T-helper 17 cell (primary cell): Measurements from ENCODE around the gene USP40. TPM values are rescaled to one million over a fixed set of nuclear protein-coding genes. Genes with fewer than 3 reads are reported as not detected.
A peak's percentile ranks its signal among the peaks of the same experiment; 100 is the strongest.

Source experiments
- ATAC-seq: fragments of 150-1000 bp; cut with Tn5 transposase; 2 replicates; pipeline ENCODE4 v1.10.0; 2021; ENCODE audit warnings: mild to moderate bottlenecking, moderate library complexity
- DNase-seq, 3 donors: peaks; one replicate each; pipeline versions ENCODE4 v3.0.0 to v3.0.0-alpha.2; 2020 to 2021
- H3K9me3 ChIP-seq: one replicate; pipeline ENCODE4 v1.7.0; 2013; ENCODE audit warnings: low read length, mild to moderate bottlenecking; ENCODE audit not compliant: control insufficient read depth, poor library complexity, severe bottlenecking
- H3K27ac Mint-ChIP-seq: one replicate; pipeline ENCODE4 v1.8.0; 2022; ENCODE audit warnings: mild to moderate bottlenecking, moderate library complexity, mixed read lengths
- H3K27me3 Mint-ChIP-seq: one replicate; pipeline ENCODE4 v1.8.0; 2022; ENCODE audit warnings: mixed read lengths
- H3K36me3 Mint-ChIP-seq: one replicate; pipeline ENCODE4 v1.8.0; 2022; ENCODE audit warnings: low read depth, mixed read lengths
- H3K4me1 Mint-ChIP-seq: one replicate; pipeline ENCODE4 v1.8.0; 2022; ENCODE audit warnings: mild to moderate bottlenecking, mixed read lengths
- H3K4me3 Mint-ChIP-seq: one replicate; pipeline ENCODE4 v1.8.0; 2022; ENCODE audit warnings: mild to moderate bottlenecking, moderate library complexity, mixed read lengths
- total RNA-seq, 4 donors: library from RNA in 2 of 4; stranded (reverse) in 2 of 4; gene quantifications; one replicate each; pipeline ENCODE4 v1.2.3 and lab custom pipeline; 2022 to 2026

The USP40 gene
- total RNA-seq, 2 donors from 2014 or later, result 10.7 to 14.0 TPM

- no peaks in the 10 kb centered on the region for H3K9me3 ChIP-seq
- no peaks in the 10 kb centered on the region for H3K27me3 Mint-ChIP-seq
- ATAC-seq (no peak), DNase-seq (no peak)
- H3K27ac Mint-ChIP-seq, result no peak overlapping the region
- H3K4me3 Mint-ChIP-seq, result no peak overlapping the region
- no peaks in the 10 kb centered on the region for H3K4me1 Mint-ChIP-seq
- H3K36me3 Mint-ChIP-seq, result peaks cover 16% of the 10 kb centered on the region
Measured at GRCh38 chr2:233499928-233500327, 66.7 kb downstream of the USP40 start.

- ATAC-seq (no peak), DNase-seq (no peak)
- Mint-ChIP-seq H3K27me3 (no peaks in the 10 kb centered on the region), H3K4me3 (no peak overlapping the region), H3K36me3 (peaks cover 16% of the 10 kb centered on the region), H3K4me1 (no peaks in the 10 kb centered on the region), H3K27ac (no peak overlapping the region)
- H3K9me3 ChIP-seq, result no peaks in the 10 kb centered on the region
Measured at GRCh38 chr2:233498126-233498525, 68.5 kb downstream of the USP40 start.

- no peaks in the 10 kb centered on the region for H3K27me3 Mint-ChIP-seq
- H3K36me3 Mint-ChIP-seq, result peaks cover 16% of the 10 kb centered on the region
- H3K9me3 ChIP-seq, result no peaks in the 10 kb centered on the region
- H3K27ac Mint-ChIP-seq, result no peak overlapping the region
- no peak overlapping the region for H3K4me3 Mint-ChIP-seq
- DNase-seq (no peak), ATAC-seq (no peak)
- H3K4me1 Mint-ChIP-seq, result peaks cover 2% of the 10 kb centered on the region
Measured at GRCh38 chr2:233497692-233498091, 68.9 kb downstream of the USP40 start.

DNA sequence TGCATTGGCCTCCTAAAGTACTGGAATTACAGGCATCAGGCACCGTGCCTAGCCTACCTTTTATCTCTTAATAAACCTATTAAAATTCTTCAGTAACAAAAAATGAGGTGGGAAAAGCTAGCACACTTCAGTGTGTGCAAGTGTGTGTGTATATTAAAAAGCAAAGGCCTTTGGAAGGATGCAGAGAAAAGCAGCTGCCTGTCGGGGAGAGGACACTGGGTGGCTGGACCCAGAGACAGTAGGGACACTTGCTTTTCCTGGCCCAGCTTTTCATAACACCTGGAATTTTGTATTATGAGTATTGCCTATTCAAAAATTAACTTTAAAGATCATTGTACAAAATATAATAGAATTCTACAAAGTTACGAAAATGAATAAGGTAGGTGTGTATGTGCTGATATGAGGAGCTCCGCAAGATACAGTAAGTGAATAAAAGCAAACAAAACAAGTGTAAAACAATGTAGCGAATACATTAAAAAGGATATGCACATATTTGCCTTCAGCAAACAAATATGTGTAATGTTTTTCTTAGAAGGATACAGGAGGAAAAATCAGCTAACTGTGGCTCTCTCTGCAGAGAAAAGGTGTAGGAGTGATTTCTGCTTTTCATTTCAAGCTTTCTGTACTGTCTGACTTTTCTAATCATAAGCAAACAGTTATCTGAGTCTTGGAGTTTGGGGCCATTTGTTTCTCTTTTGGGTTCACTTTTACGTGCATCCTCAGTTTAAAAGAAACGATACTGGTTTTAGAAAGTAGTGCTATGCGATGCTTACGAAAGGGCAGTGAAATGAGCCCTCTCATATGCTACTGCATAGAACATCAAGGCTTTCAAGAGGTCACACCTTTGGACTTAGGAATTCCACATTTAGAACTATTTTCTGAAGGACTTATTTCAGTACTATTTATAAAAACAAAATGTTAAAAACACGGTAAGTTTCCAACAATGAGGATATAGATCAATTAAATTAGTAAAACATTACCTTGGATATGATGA, 70.8 kb downstream of the USP40 start:
- DNase-seq, result no peak
- H3K36me3 Mint-ChIP-seq, result peaks cover 10% of the 10 kb centered on the region

DNA sequence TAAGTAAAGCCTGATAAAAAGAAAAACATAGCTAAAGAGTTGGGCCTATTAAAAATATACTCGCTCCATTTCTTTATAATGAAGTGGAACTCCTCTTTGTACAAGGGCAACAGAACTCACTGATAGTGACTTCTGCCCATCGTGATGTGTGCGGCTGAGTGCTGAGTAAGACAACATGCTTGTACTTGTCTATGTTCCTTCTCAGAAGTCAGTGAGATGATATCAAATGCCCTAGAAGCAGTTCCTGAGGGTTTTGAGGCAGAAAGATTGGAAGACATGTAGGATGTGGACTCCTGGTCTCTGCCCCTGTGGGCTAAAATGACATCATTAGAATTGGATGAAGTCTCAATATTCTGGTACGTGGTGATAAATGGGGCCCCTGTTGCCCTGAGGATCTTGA, 73.8 kb downstream of the USP40 start:
- H3K4me3 Mint-ChIP-seq, result no peak overlapping the region

More for the DNA sequence above, 70.8 kb downstream of the USP40 start:
- no peaks in the 10 kb centered on the region for H3K9me3 ChIP-seq
- H3K27ac Mint-ChIP-seq, result no peak overlapping the region
- no peak for ATAC-seq
- H3K4me3 Mint-ChIP-seq, result no peak overlapping the region
- no peaks in the 10 kb centered on the region for H3K27me3 Mint-ChIP-seq
- peaks cover 2% of the 10 kb centered on the region for H3K4me1 Mint-ChIP-seq

DNA sequence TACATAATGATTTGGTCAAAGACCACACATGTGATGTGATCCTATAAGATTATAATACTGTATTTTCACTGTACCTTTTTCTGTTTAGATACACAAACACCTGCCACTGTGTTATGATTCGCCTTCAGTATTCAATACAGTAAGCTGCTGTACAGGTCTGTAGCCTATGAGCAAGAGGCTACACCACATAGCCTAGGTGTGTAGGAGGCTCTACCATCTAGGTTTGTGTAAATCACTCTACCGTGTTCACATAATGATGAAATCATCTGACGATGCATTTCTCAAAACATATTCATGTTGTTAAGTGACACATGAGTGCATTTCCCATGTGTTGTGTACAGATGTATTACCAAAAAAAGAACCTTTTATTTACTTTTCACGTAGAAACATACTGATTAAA, 74.5 kb downstream of the USP40 start:
- DNase-seq (no peak), ATAC-seq (no peak)
- Mint-ChIP-seq H3K27me3 (no peaks in the 10 kb centered on the region), H3K4me1 (peaks cover 2% of the 10 kb centered on the region), H3K27ac (no peak overlapping the region), H3K4me3 (no peak overlapping the region), H3K36me3 (peaks cover 7% of the 10 kb centered on the region)
- no peaks in the 10 kb centered on the region for H3K9me3 ChIP-seq

More for the DNA sequence above, 73.8 kb downstream of the USP40 start:
- DNase-seq (no peak), ATAC-seq (no peak)
- Mint-ChIP-seq H3K27ac (no peak overlapping the region), H3K36me3 (peaks cover 10% of the 10 kb centered on the region), H3K4me1 (peaks cover 2% of the 10 kb centered on the region), H3K27me3 (no peaks in the 10 kb centered on the region)
- no peaks in the 10 kb centered on the region for H3K9me3 ChIP-seq

DNA sequence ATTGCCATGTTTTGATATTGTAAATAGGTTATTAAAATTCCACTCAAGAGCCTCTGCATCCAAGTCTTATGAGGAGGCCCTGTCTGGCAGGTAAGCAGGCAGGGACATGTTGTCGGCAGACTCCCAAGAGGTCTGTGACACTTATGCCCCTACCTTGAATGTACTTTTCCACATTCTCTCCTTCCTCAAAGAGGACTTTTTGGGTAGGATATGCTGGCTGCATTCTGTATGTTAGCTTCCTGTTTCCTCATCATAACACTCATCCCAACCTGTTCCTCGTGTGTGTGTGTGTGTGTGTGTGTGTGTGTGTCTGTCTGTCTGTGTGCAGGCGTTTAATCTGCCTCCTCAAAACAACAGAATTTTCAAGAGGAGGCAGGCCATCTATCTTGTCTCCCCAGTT, 75.3 kb downstream of the USP40 start:
- H3K27ac Mint-ChIP-seq, result no peak overlapping the region

DNA sequence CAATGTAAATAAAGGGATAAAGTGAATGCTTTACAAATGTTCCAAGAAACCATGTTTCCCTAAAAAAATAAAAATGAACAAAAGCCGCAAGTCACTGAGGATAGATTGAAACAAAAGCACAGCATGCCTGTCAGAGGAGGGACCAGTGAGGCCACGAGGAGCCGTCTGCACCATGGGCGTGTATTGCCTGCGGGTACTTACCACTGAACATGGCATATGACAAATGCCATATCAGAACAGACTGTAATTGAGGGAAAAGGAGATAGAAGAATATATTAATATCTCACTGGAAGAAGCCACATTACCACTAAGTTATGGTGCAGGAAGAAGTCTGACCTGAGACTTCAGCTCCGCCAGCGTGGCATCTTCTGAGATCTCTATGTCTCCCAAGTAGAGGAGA, 75.8 kb downstream of the USP40 start:
- H3K36me3 Mint-ChIP-seq, result peaks cover 6% of the 10 kb centered on the region
- H3K27ac Mint-ChIP-seq, result no peak overlapping the region
- H3K27me3 Mint-ChIP-seq, result no peaks in the 10 kb centered on the region

More for the DNA sequence above, 75.3 kb downstream of the USP40 start:
- ATAC-seq (no peak), DNase-seq (no peak)
- Mint-ChIP-seq H3K4me3 (no peak overlapping the region), H3K4me1 (peaks cover 4% of the 10 kb centered on the region), H3K36me3 (peaks cover 7% of the 10 kb centered on the region), H3K27me3 (no peaks in the 10 kb centered on the region)
- H3K9me3 ChIP-seq, result no peaks in the 10 kb centered on the region

GRCh38 chr2:233489666-233490065, 76.9 kb downstream of the USP40 start:
- no peak overlapping the region for H3K4me3 Mint-ChIP-seq
- H3K27ac Mint-ChIP-seq, result no peak overlapping the region
- peaks cover 4% of the 10 kb centered on the region for H3K4me1 Mint-ChIP-seq
- H3K36me3 Mint-ChIP-seq, result peaks cover 5% of the 10 kb centered on the region
- DNase-seq, result no peak
- no peaks in the 10 kb centered on the region for H3K9me3 ChIP-seq
- ATAC-seq, result no peak
- H3K27me3 Mint-ChIP-seq, result no peaks in the 10 kb centered on the region

More for the DNA sequence above, 75.8 kb downstream of the USP40 start:
- Mint-ChIP-seq H3K4me1 (peaks cover 4% of the 10 kb centered on the region), H3K4me3 (no peak overlapping the region)
- no peaks in the 10 kb centered on the region for H3K9me3 ChIP-seq
- DNase-seq, result no peak
- no peak for ATAC-seq

DNA sequence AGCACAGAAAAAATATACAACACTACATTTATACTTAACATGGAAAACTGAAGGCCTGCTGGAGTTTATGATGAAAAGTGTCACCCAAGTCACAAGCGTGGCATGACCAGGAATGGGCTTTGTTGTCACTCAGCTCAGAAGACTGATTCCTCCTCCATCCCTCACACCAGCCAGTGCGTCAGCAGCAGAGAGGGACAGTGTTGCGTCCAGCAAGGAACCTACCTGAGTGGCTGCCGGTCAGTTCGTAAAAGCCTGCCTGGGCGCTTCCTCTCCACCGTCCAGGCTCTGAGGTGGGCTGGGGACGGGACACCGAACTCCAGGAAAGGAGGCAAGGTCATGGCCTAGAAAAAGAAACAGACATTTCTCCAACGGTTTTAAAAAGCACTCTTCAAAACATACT, 77.4 kb downstream of the USP40 start:
- no peak overlapping the region for H3K4me3 Mint-ChIP-seq
- DNase-seq (no peak), ATAC-seq (no peak)
- peak overlapping the region; percentile 21 for H3K27ac Mint-ChIP-seq
- peaks cover 5% of the 10 kb centered on the region for H3K36me3 Mint-ChIP-seq
- peaks cover 4% of the 10 kb centered on the region for H3K4me1 Mint-ChIP-seq
- H3K9me3 ChIP-seq, result no peaks in the 10 kb centered on the region
- H3K27me3 Mint-ChIP-seq, result no peaks in the 10 kb centered on the region

GRCh38 chr2:233487748-233488345, 78.7 kb downstream of the USP40 start:
- Mint-ChIP-seq H3K36me3 (peaks cover 4% of the 10 kb centered on the region), H3K4me1 (peaks cover 3% of the 10 kb centered on the region), H3K27me3 (no peaks in the 10 kb centered on the region), H3K27ac (no peak overlapping the region), H3K4me3 (no peak overlapping the region)
- DNase-seq, result no peak
- H3K9me3 ChIP-seq, result no peaks in the 10 kb centered on the region
- ATAC-seq, result no peak

- ATAC-seq (no peak), DNase-seq (no peak)
- Mint-ChIP-seq H3K4me1 (peaks cover 2% of the 10 kb centered on the region), H3K27me3 (no peaks in the 10 kb centered on the region), H3K36me3 (peaks cover 3% of the 10 kb centered on the region), H3K27ac (no peak overlapping the region), H3K4me3 (no peak overlapping the region)
- no peaks in the 10 kb centered on the region for H3K9me3 ChIP-seq
Measured at GRCh38 chr2:233486778-233487552, 79.6 kb downstream of the USP40 start.

- H3K9me3 ChIP-seq, result no peaks in the 10 kb centered on the region
- H3K4me1 Mint-ChIP-seq, result peaks cover 2% of the 10 kb centered on the region
- ATAC-seq (no peak), DNase-seq (no peak)
- no peak overlapping the region for H3K27ac Mint-ChIP-seq
- H3K27me3 Mint-ChIP-seq, result no peaks in the 10 kb centered on the region
- H3K36me3 Mint-ChIP-seq, result peaks cover 3% of the 10 kb centered on the region
- no peak overlapping the region for H3K4me3 Mint-ChIP-seq
Measured at GRCh38 chr2:233486357-233486756, 80.2 kb downstream of the USP40 start.
